ENCODE data around the gene PNMA6E. TPM values are rescaled to one million over a fixed set of nuclear protein-coding genes. Genes with fewer than 3 reads are reported as not detected.
"Not testable (repeated sequence)": the region's sequence is repeated elsewhere in the genome, so short reads cannot be mapped to it uniquely, and the experiment has no call there.

The PNMA6E gene
- total RNA-seq, 4 donors from 2014 or later = not detected

- Histone ChIP-seq H3K27ac (no peak overlapping the region), H3K9me3 (no peaks in the 10 kb centered on the region), H3K4me1 (no peaks in the 10 kb centered on the region), H3K36me3 (no peaks in the 10 kb centered on the region), H3K27me3 (no peaks in the 10 kb centered on the region), H3K4me3 (no peak overlapping the region)
- TF ChIP-seq POLR2A (IDR thresholded peaks at IDR 0.05) = no peak
- no peak for TF ChIP-seq CTCF (IDR thresholded peaks at IDR 0.05)
- DNase-seq = no peak
- intact Hi-C loops (cut with DNase I; ENCODE audit: low total_unique reads) = no loop called here
Measured at GRCh38 chrX:153408221-153408721, 7.1 kb upstream of the PNMA6E start.

DNA sequence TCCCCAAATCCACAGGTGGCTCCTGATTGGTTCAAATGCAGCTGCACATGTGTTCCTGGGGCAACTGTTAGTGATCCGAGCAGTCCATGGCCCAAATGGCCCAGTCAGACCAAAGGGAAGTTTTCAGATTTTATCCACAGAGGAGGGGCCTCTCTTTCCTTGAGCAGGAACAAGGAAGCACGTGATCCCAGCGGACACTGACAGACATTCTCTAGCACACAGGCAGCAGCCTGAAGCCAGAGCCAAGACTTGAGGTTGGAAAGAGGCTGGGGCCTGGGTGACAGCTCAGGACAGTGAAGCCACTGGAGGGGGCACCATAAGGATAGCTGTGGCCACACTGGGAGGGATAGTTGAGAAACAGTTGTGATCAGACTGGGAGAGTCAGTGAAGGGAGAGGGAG lies 6.6 kb upstream of the PNMA6E start:
- Histone ChIP-seq H3K4me1 (no peaks in the 10 kb centered on the region), H3K9me3 (no peaks in the 10 kb centered on the region), H3K27me3 (no peaks in the 10 kb centered on the region), H3K36me3 (no peaks in the 10 kb centered on the region), H3K4me3 (no peak overlapping the region), H3K27ac (no peak overlapping the region)
- intact Hi-C loops (cut with DNase I; ENCODE audit: low total_unique reads) = no loop called here
- TF ChIP-seq POLR2A (IDR thresholded peaks at IDR 0.05) = no peak
- TF ChIP-seq CTCF (IDR thresholded peaks at IDR 0.05) = no peak
- no peak for DNase-seq

- H3K4me3 ChIP-seq = no peak overlapping the region
- H3K27me3 ChIP-seq = no peaks in the 10 kb centered on the region
- H3K4me1 ChIP-seq = no peaks in the 10 kb centered on the region
- DNase-seq = no peak
- TF ChIP-seq CTCF (IDR thresholded peaks at IDR 0.05) (no peak), POLR2A (IDR thresholded peaks at IDR 0.05) (no peak)
- no peak overlapping the region for H3K27ac ChIP-seq
- intact Hi-C loops (cut with DNase I; ENCODE audit: low total_unique reads) = no loop called here
- H3K9me3 ChIP-seq = no peaks in the 10 kb centered on the region
- H3K36me3 ChIP-seq = no peaks in the 10 kb centered on the region
Measured at GRCh38 chrX:153406903-153407302, 5.8 kb upstream of the PNMA6E start.

GRCh38 chrX:153406011-153406410 lies 4.9 kb upstream of the PNMA6E start:
- H3K36me3 ChIP-seq = no peaks in the 10 kb centered on the region
- TF ChIP-seq POLR2A (IDR thresholded peaks at IDR 0.05) (no peak), CTCF (IDR thresholded peaks at IDR 0.05) (no peak)
- no peak for DNase-seq
- intact Hi-C loops (cut with DNase I; ENCODE audit: low total_unique reads) = no loop called here
- no peak overlapping the region for H3K27ac ChIP-seq
- no peaks in the 10 kb centered on the region for H3K9me3 ChIP-seq
- H3K27me3 ChIP-seq = no peaks in the 10 kb centered on the region
- H3K4me1 ChIP-seq = no peaks in the 10 kb centered on the region
- no peak overlapping the region for H3K4me3 ChIP-seq

GRCh38 chrX:153405426-153405825 lies 4.3 kb upstream of the PNMA6E start:
- Histone ChIP-seq H3K4me1 (no peaks in the 10 kb centered on the region), H3K36me3 (no peaks in the 10 kb centered on the region), H3K27me3 (no peaks in the 10 kb centered on the region), H3K9me3 (no peaks in the 10 kb centered on the region), H3K27ac (no peak overlapping the region), H3K4me3 (no peak overlapping the region)
- intact Hi-C loops (cut with DNase I; ENCODE audit: low total_unique reads) = no loop called here
- no peak for TF ChIP-seq CTCF (IDR thresholded peaks at IDR 0.05)
- TF ChIP-seq POLR2A (IDR thresholded peaks at IDR 0.05) = no peak
- no peak for DNase-seq

DNA sequence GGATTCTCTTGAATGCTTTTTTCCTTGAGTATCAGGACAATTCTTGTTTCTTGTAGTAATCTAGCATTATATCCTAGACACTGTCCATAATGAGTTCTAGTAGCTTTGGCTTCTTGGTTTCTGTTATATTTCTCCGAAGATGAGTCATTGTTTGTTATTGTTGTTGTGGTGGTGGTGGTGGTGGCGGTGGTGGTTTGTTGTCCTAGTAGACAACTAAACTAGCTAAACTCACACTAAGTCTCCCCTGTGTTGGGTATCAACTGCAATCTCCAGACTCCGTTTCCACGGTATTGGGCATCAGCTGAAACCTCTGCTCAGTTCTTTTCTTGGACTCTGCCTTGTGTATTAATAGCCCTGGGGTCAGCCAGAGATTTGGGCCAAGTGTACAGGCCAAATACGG lies 3.2 kb upstream of the PNMA6E start:
- H3K27me3 ChIP-seq; DNase-seq; H3K4me3 ChIP-seq; H3K27ac ChIP-seq; intact Hi-C loops (cut with DNase I; ENCODE audit: low total_unique reads); H3K36me3 ChIP-seq; H3K9me3 ChIP-seq; H3K4me1 ChIP-seq: not testable (repeated sequence)

Measured in uterus (tissue), 4 donors.